SH-SY5Y (cell line): ENCODE results near the gene PKNOX2.

ENCODE experiments used
- GATA2 ChIP-seq: IDR thresholded peaks from 2 replicates; pipeline ENCODE4 v1.6.1; 2011; ENCODE audit warnings: mild to moderate bottlenecking, low read depth, low read length
- GATA3 ChIP-seq: IDR thresholded peaks from 2 replicates; pipeline ENCODE4 v1.6.1; 2011; ENCODE audit warnings: low read depth, mild to moderate bottlenecking, low read length, moderate library complexity

The PKNOX2 gene

DNA sequence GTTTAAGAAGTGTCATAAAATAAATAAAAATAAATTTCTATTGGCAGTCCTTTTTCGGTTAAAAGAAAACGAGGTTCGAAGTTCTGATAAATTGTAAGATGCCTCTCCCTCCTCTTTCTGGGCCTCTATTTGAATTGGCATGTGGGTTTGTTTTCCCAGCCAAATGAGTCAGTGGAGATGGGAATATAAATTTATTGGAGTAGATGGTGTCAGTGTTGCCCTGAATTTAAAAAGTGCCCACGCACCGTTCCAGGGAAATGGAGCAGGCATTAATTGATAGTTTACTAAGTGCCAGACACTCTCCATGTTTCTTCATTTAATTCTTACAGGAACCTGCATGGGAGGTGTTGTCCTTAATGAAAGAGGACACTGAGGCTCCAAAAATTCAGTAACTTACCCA is 212.3 kb downstream of the PKNOX2 start:
- TF ChIP-seq GATA3, result no peak
- TF ChIP-seq GATA2, result no peak

DNA sequence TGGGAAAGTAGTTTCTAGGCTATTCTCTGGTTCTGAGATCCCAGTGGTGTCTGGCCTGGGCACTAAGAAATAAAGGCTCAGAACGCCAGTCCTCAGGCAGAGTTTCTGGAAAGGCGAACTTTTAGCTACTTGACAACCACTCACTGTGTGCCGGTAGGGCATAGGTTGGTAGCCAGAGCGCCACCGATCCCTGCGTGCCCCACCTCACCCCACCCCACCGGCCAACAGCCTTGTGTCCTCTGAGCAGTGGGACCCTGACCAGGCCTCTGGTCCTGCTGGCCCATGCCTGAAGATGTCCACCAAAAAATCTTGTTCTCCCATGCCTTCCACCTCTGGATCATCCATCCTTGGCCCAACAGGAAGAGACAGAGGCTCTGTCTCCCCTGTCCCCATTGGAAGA is 213.5 kb downstream of the PKNOX2 start:
- TF ChIP-seq GATA2, result no peak
- TF ChIP-seq GATA3, result no peak

DNA sequence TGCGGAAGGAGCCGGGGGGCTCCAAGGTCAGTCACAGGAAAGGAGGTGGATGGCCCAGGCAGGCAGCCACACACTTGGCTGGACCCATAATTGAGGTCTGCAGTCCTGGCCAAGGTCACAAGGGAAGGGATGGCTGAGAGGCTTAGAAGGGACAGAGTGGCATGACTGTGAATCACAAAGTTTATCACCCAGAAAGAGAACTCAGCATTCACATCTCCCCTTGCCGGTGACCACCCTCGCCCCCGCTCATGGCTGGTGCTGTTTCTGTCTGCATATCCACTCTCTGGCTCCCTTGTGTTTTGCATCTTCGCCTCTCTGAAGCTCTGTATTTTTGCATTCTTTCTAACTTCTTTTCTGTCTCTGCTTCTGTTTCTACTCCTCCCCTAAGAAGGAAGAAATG is 214.0 kb downstream of the PKNOX2 start:
- no peak for TF ChIP-seq GATA3
- no peak for TF ChIP-seq GATA2

DNA sequence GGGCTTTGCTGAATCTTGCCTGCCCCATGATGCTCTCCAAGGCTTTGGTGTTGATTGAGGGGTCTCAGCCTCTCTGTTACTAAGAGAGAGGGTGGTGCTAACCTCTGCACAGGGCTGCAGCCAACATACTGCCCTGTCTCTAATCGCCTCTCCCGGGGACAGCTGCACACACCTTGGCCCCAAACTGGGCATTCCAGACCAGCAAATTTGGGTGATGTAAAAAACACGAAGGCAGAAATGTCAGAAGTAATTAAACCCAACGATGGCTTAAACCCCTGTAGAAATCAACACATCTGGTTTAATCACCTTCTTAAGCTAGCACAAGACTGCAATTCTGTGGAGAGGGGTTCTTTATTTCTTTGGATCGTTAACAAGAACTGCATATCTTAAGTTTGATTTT is 215.0 kb downstream of the PKNOX2 start:
- TF ChIP-seq GATA3, result no peak
- TF ChIP-seq GATA2, result no peak

DNA sequence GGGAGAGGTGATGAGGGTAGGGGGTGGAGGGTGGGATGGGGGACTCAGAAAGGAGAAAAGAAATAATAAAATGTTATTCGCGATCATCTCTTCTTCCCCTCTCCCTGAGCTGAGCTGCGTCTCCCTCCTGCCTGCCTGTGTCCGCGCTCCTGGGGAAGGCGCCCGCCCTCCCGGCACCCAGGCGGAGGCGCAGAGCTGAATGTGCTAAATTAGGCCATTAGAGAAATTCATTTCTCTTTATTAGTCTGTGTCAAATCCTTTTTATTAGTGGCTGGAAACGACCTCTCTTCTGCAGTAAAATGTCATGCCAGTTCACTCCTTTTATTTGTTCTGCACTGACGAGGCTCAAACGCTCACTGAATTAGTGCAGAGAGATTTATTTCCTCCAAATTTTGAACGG is 215.4 kb downstream of the PKNOX2 start:
- TF ChIP-seq GATA2 (no peak), GATA3 (no peak)

DNA sequence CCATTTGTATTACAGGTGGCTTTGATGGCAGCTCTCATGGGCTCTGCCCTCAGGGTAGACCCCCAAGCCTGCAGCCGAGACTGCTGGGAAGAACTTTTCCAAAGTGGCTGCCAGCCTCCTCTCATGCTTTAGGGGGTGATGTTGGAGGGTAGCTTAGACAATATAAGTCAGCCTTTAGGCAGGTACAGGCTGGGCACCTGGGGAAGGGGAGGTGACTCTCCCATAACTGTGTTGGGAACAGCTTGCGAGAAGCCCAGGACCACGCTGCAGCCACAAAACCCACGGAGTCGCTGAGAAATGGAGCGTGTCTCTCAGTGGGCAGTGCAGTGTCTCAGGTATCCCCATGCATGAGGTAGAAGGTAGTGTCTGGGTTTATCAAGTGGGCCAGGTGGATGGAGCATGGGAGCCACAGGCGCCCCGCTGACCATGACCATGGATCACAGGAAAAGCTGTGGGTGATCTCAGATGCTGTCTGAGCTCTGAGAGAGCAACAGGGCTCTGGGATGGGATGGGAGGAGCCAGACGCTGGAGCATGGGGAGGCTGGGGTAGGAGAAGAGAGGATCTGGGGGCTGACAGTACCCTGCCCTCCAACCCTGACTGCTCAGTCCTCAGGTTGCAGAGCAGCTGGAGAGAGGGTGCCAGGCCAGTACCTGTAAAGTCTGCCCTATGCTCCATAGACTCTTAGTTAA is 216.3 kb downstream of the PKNOX2 start:
- TF ChIP-seq GATA2 (no peak), GATA3 (no peak)

DNA sequence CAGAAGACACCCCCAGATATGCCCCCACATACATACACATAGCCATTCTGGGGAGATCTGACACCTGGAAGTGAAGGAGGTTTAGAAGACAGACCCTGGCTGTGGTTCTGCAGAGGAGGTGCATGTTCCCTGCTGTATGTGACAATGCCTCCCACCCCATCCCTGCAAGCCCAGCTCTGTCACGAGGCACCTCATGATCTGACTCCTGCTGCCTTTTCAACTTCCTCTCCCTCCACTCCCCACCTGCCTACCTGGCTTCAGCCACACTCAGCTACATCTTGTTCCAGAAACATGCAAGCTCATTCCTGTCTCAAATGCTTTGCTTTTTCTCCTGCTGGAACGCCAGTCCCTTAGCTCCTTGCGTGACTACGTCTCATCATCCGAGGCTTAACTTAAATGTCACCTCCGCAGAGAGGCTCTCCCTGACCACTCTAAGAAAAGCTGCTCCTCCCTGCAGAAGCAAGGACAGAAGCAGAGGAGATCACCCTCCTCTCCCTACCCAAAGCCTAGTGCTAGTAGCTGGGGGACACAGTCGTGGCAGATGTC is 217.0 kb downstream of the PKNOX2 start:
- TF ChIP-seq GATA2 (no peak), GATA3 (no peak)

DNA sequence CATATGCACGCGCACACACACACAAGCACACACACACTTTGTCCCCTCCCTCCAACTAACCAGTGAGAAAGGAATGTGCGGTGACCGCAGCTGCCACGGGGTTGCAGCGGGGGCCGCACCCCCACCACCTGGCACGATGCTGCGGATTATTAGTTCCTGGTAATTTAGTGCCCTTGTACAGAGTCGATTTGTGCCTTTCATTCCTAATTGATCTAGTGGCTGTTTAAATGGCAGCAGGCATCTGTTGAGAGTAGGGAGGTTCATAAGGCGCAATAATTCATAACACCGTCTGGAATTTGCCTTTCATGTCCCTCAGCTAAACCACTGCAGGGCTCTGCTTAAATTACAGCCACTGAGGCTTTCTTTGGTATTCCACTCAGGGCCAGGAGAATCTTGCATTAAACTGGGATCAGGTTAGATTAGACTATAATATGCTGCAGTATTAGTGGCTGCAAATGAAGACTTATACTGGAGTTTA is 217.8 kb downstream of the PKNOX2 start:
- no peak for TF ChIP-seq GATA2
- TF ChIP-seq GATA3, result no peak

DNA sequence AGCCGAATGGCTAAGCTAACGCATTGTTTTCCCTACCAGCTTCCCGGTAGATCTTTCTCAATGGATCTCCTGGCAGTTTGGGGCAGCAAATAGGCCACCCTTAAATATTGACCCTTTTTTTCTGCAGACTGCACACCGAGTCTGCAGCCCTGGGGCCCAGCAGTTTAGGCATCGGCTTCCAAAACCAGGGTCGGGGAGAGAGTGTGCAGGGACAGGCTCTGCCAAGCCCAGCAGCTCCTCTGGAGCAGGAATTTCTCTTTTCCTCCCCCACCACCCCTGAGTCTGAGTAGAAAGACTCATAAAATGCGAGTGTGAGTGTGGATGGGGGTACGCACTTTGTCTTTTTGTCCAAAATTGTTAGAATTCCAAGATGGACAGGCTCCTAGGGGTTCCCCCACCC is 218.3 kb downstream of the PKNOX2 start:
- no peak for TF ChIP-seq GATA3

DNA sequence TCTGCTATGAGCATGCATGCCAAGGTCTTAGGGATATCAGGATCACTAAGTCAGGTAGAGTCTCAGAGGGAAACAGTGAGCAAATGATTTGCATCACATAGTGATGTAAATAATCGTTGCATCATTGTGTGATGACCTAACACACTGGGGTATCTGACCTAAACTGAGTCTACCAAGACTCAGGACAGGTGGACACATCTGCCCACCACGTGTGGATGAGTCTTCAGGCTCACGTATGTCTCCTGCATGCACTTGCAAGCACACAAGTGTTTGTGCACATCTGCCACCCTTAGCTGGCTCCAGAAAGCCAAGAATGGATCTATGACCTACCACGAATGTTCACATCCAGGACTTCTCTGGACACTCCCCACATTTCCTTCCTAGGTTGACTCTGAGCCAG is 220.3 kb downstream of the PKNOX2 start:
- no peak for TF ChIP-seq GATA3
- no peak for TF ChIP-seq GATA2

DNA sequence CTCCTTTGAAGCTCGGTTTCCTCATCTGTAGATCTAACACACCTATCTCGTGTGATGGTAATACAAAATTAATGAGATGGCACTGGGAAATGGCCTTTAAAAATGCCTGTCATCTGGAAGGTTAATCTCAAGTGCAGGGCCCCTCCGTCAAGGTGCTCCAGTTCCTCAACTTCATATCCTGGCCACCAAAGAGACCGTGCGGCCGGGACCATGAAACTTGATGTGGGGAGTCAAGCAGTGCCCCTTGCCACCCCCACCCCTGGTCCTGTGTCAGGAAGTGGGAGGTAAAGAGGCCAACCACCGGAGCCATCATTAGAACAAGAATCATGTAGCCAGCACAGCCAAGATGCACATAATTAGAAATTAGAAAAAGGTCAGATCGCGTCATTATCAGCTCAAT is 223.3 kb downstream of the PKNOX2 start:
- TF ChIP-seq GATA3, result no peak
- TF ChIP-seq GATA2, result no peak

DNA sequence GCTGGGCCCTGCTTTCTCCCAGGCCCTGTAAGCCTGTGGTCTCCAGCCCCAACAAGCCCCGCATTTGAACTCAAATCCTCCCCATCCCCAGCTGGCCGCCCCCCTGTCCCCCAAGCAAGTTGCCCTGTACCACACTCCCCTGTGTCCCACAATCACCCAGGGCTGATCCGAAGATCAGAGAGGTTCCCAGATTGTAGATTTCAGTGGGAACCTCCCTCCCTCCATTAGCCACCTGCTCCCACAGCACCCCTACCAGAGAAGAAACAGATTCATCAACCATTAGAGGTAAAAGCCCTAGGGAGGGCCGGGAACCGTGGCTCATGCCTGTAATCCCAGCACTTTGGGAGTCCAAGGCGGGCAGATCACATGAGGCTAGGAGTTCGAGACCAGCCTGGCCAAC is 224.1 kb downstream of the PKNOX2 start:
- TF ChIP-seq GATA2, result no peak
- TF ChIP-seq GATA3, result no peak

DNA sequence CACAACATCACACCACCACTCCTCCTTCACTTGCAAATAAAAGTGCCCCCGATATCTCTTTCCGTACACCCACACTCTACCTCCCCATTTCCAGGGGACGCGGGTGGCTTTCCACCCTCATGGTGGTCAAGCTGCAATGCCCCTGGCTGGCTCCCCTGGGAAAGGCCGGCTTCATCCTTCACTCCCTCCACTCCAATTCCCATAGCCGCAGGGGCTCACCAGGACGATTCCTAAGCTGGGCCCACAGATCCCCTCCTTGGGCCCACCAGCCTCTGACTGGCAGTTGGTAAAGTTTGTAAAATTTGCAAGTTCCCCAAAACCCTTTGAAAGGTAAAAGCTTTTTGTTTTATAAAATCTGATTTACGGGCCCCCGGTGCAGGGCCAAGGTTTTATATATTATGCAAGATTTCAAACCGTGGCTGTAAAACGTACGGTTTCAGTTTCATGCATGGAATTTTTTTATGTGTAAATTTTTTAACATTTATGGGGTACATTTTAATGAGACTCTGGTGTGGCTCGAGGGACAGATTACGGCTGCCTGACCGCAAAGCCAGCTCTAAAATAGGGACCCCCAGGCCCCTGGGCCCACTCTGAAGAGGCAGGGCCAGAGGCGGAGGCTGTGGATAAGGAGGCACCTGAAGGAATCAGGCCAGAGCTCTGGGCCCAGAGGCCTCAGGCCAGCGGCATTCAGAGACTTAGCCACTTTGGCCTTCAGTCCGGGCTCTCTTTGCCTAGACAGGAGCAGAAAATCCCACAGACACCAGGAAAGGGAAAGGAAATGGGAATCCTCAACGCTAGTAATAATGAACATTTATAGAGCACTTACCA is 225.0 kb downstream of the PKNOX2 start:
- TF ChIP-seq GATA3, result no peak
- TF ChIP-seq GATA2, result no peak

DNA sequence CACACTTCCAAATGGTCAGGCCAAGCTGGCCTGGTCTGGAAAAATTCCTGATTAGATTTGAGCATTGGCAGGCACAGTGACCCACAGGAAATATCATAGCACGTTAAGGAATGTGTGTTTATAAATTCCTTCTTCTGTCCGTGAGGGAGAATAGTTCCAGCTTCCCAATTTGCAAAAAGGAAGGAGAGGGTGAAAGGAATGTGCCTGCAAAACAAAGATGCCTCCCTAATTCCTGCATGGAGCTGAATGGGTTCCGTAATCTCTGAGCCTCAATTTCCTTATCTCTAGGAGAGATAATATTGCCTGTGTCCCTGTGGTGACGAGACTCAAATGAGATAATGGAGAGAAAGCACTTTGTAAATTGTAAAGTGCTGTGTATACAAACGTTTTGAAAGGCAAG is 226.4 kb downstream of the PKNOX2 start:
- peak; percentile 74 for TF ChIP-seq GATA2
- TF ChIP-seq GATA3, result no peak

DNA sequence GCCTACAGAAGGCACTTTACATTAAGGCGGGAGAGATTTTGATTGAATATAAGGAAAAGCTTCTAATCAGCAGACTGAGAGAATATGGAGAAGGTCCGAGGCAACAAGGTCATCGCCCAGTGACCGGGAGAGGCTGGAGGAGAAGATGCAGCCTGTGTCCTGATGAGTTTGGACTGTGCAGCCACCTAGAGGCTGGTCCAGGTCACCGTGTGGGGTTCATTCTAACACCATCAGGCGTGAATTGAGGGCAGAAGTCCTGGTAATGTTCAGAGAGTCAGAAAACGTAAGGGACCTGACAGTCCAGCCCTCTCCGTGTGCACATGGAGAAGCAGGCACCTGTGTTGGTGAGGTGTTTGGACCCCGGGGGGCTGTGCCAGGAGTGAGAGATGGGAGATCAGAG is 228.8 kb downstream of the PKNOX2 start:
- no peak for TF ChIP-seq GATA2
- TF ChIP-seq GATA3, result no peak
